ENCODE data around the gene DUSP16.
A peak's percentile ranks its signal among the peaks of the same experiment; 100 is the strongest.
"Not testable (repeated sequence)": the region's sequence is repeated elsewhere in the genome, so short reads cannot be mapped to it uniquely, and the experiment has no call there.

The DUSP16 gene

DNA sequence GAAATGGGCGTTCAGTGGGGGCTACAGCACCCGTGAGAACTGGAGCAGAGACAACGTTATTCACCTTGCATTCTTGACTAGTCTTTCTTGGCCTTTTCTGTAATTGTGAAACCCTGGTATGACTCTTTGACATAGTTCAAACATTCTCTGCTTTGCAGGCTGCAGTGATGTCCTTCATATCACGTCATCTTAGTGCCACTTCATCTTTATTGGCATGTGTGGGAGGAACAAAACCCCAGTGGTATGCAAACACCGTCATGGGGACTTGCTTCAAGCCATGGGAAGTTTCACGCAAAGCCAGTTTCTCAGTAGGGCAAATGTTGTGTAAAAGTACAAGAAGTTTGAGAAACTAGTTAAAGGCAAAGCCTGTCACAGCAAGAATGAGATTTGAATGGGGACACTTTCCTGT, 20.2 kb upstream of the DUSP16 start:
- DNase-seq = no peak

DNA sequence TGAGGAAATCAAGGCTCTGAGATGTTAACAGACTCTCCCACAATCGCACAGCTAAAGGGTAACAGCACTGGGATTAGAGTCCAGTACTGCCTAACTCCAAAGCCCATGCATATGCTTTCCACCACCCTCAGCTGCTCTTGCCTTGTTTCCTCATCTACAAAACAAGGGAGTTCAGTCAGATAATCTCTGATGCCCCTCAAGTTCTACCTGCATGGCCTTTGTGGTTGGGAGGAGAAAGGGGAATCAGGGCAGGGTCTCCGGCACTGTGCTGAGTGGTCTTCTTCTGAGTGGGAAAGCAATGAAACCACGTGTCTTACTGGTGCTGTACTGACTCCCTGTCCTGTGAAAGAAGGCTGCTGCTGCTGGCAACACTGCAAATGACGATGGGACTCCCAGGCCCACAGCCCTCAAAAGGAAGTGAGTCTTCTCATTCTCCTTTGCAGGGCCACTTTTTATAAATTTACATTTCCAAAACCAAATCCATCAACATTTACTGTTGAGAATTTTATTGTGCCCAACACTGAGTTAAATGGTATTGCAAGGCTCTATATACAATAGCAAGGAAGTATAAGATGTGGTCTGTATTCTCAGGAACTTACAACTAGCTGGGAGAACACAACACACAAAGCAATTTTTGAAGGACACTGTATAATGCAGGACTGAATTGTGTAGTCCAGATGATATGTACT, 19.7 kb upstream of the DUSP16 start:
- no peak for DNase-seq

DNA sequence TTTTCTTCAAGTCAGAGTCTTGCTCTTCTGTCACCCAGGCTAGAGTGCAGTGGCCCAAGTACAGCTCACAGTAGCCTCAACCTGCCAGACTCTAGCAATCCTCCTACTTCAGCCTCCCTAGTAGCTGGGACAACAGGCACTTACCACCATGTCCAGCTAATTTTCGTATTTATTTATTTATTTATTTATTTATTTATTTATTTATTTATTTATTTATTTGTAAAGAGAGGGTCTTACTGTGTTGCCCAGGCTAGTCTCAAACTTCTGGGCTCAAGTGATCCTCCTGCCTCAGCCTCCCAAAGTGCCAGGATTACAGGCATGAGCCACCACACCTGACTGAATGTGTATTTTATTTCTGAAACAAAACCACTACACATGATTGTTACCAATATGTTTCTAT, 18.1 kb upstream of the DUSP16 start:
- not testable (repeated sequence) for DNase-seq

DNA sequence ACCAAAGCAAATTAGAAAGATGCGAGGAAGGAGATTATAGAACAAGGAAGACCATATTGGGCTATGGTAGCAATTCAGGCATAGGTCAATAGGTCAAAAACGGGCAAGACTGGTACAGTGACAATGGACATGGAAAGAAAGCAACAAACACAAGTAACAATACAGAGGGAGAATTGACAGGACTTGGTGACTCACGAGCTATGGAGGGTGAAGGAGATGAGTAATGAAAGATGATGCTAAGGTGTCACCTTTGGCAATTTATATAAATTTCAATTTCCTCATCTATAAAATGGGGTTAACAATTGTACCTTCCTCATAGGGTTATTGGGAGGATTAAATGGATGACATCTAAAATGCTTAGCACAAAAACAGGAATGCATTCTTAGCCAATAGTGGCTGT, 15.1 kb upstream of the DUSP16 start:
- DNase-seq = no peak

DNA sequence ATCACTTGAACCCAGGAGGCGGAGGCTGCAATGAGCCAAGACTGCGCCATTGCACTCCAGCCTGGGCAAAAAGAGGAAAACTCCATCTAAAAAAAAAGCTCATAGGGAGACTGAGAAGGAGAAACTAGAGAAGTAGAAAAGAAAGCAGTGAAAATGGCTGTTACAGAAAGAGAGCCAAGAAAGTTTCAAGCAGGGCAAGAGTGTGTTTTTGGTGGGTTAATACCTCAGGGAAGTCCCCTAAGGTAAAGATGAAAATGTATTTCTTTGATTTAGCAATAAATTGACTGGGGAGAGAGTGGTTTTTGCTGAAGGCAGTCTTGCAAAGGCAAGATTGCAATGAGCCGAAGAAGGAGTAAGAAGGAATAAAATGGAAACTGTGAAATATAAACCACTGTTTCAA, 10.0 kb upstream of the DUSP16 start:
- DNase-seq = no peak

DNA sequence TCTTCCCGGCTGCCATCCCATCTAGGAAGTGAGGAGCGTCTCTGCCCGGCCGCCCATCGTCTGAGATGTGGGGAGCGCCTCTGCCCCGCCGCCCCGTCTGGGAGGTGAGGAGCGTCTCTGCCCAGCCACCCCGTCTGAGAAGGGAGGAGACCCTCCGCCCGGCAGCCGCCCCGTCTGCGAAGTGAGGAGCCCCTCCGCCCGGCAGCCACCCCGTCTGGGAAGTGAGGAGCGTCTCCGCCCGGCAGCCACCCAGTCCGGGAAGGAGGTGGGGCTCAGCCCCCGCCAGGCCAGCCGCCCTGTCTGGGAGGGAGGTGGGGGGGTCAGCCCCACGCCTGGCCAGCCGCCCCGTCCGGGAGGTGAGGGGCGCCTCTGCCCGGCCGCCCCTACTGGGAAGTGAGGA, 3.3 kb upstream of the DUSP16 start:
- DNase-seq = not testable (repeated sequence)

DNA sequence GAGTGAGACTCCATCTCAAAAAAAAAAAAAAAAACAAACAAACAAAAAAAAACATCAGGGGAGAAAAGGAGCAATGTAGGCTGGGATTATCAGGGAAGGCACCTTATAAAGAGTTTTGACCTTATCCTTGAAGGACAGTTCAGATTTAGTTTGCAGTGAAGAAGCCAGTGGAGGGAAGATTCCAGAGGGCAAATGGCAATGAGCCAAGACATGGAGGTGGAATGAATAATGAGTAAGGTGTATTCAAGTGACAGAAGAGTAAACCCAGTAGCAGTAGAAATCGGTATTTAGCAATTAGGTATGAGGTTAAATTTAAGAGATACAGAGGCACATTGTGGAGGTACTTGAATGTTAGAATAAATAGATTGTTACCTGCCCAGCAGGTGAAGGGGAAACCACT, 2.2 kb upstream of the DUSP16 start:
- no peak for DNase-seq

DNA sequence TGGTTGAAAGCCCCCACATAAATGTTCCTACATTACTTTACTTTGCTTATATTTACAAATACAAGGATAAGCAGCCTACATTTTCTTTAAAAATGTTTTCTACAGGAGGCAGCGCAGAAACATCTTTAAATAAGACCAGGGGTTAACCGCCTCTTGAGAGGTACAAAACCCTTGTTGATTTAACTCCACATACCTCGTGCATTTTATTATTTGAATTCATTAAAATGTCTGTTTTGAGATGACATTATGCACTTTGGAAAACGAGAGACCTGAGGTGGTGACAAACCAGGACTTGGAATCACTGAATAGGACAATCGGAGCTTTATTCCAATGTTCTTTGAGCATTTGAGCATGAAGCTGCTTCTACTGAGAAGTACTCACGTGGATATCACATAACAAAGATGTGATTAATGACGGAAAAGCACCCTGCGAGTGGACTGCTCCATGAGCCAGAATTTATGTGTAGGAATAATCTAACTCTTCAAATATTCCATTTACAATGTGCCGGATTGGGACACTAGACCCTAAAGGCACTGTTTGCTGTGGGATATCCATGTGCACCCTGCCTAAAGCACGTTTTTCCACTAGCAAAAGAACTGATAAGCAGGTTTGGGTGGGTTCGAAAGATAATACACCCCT, 746 bp upstream of the DUSP16 start:
- no peak for DNase-seq

DNA sequence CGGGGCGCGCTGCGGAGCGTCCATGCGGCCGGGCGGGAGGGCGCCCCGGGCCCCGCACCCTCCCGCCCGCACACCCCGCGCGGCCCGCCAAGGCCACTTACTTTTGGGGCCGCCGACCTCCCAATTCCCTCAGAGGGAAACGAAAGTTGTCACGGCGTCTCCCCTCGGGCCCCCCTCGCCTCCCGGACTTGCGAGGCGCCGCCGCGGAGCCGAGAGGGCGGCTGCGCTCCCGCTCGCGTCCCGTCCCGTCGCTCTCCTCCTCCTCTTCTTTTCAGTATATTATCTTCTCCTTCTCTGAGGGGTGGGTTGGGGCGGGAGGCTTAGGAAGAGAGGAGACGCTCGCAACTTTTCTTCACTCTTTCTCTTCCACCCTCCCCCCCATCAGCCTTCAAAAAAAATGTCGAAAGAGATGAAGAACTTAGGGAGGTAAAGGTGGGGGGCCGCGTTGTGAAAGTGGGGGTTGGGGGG, 613 bp downstream of the DUSP16 start:
- peak in 1 of 2 experiments; percentile 3 for DNase-seq

DNA sequence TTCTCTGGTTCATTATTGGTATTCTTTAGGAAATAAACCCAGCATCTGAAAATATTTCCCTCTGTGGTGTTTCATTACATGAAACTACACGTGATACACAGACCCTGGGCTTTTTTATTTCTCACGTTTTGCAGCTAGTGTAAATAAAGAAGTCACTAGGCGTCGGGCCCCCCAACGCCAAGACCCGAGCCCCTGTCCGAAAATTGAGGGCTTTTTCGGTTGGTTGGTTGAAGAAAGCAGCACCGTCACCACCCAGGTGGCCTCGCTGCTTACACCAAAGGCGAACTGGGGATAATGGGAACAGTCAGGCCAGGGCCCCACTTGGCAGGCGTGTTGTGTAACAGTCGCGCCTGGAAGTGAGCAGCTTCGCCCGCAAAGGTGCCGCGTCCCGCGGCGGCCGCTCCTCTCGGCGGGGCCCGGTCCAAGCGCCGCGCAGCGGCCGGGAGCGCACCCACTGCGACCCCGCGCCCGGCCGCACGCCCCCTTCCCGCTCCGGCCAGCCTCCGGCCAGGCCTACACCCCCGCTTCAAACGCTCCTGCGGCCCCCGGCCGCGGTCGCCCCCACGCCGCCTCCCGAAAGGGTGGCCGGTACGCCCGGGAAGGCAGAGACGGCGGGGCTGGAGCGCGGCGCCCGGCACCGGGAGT, 1.2 kb downstream of the DUSP16 start:
- no peak for DNase-seq

DNA sequence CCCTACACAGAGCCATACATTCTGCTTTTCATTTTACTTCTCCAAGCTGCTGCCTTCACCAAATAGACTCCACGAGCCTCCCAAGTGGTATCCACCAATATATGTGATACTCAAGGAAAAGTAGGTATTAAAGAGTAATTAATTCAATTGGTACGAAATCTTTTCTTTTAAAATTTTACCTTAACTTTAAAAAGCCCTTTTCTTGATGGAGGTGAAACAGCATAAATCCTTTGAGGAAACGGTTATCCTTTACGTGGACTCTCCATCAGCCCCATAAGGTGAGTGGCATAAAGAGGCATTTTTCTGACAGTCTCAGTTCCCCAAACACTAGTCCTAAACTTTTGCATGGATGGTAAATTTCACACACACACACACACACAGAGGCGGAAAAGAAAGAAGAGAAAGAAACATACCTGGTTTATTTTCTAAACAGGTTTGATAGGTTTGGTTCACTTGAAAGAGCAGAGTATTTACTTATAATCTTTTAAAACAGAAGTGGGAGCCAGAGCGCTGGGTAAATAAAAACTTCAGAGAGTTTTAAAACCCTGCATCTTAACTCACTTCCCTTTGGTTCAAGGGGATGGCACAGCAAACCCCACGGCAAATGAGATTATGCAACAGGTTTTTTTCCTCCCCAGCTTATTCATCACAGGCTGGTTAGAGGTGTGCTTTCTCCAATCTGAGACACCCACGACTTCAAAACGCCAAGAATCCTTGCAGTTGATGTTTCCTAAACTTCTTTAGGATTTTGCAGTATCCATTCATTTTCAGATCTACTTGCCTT, 1.9 kb downstream of the DUSP16 start:
- peak in 1 of 2 experiments; percentile 2 for DNase-seq

DNA sequence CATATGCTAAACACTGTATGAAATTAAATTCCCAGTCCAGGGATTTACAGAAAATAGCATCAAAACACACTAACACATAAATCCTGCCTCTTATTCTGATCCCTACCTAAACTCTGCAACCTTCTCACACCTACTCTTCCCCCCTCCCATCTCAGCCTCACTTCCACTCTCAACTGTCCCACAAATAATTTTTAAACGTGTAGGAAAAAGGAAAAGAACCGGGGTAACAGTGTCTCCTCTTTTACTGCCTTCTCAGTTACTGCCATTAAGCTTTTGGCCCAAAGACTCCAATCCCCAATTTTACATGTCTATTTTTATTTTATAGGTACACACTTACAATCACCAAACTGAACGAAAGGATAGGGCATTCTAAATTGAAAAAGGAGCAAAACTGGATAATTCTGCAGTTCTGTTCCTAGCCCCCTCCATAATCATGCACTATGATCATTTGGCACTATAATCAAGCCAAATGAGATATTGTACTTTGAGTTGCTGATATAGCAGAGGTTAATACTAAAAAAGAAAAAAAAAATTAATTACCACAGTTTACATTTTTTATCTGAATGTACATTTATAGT, 2.9 kb downstream of the DUSP16 start:
- no peak for DNase-seq

DNA sequence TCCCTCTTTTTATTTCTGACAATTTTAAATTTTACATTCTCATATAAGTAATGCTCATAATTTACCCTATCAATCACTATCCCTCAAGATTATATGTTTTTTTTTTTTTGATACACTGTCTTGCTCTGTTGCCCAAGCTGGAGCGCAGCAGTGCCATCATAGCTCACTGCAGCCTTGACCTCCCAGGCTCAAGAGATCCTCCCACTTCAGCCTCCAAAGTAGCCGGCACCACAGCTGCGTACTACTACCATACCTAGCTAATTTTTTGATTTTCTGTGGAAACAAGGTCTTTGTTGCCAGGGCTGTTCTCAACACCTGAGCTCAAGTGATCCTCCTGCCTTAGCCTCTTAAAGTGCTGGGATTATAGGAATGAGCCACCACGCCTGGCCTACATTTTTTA, 4.4 kb downstream of the DUSP16 start:
- DNase-seq = no peak

DNA sequence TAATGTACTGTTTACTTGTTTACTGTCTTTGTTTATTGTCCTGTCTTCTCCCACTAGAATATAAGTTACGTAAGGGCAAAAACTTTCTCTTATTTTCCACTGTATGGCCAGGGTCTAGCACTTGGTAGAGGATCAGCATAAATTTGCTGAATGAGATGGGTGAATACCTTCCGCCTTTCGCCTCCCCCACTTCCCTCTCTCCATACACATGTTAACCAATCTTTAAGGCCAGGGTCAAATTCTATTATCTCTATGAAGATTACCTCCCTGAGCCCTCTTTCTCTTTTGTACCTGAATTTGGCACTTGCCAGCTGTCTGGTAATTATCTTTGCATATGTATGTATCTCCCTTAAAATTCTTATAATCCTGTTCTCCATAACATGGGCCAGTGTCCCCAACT, 4.9 kb downstream of the DUSP16 start:
- no peak for DNase-seq

DNA sequence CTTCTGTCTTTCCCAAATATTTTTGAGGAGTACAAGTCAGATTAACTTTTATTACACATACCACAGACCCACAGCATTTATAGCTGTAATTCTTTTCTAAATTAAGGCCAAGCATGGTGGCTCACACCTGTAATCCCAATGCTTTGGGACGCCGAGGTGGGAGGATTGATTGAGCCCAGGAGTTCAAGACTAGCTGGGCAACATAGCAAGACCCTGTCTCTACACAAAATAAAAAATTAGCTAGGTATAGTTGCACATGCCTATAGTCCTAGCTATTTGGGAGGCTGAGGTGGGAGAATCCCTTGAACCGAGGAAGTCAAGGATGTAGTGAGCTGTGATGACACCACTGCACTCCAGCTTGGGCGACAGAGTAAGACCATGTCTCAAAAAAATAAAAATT, 7.0 kb downstream of the DUSP16 start:
- DNase-seq = no peak

DNA sequence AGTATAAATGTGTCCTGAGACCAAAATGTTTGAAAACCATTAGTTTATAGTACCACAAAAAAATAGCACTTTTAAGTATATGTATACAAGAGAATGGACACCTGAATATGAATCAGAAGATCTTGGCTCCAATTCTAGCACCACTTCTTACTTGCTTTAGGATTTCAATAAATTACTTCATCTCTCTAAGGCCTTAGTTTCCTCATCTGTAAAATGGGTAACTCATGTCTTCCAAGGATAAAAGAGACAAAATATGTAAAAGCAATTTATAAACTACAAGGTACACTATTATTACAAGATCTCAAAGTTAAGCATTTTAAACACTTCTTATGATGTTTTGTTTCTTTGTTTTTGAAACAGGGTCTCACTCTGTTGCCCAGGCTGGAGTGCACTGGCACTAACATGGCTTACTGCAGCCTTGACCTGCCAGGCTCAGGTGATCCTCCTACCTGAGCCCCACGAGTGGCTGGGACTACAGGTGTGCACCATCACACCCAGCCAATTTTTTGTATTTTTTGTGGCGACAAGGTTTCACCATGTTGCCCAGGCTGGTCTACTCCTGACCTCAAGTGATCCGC, 9.4 kb downstream of the DUSP16 start:
- DNase-seq = no peak

DNA sequence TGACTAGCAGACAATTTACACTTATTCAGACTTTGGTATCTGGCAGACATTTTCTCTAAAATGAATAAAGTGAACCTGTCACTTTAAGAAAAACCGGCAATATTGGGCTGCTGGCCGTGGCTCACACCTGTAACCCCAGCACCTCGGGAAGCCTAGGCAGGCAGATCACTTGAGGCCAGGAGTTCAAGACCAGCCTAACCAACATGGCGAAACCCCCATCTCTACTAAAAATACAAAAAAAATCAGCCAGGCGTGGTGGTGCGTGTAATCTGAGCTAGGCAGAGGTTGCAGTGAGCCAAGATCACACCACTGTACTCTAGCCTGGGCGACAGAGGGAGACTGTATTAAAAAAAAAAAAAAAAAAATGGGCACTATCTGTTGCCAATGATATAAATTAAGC, 11.5 kb downstream of the DUSP16 start:
- no peak for DNase-seq

DNA sequence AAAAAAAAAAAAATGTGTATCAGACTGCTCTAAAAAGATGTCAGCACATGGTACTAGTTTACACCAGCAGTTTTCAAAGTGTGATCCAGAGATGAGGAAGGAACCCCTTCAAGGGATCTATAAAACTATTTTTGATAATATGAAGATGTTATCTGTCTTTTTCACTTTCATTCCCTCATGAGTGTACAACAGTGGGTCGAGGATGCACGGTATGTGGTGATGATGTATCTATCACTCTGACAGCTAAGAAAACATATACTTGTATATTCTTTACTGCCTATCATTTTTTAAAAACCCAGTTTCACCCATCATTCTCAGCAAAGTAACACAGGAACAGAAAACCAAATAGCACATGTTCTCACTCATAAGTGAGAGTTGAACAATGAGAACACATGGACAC, 12.4 kb downstream of the DUSP16 start:
- no peak for DNase-seq

DNA sequence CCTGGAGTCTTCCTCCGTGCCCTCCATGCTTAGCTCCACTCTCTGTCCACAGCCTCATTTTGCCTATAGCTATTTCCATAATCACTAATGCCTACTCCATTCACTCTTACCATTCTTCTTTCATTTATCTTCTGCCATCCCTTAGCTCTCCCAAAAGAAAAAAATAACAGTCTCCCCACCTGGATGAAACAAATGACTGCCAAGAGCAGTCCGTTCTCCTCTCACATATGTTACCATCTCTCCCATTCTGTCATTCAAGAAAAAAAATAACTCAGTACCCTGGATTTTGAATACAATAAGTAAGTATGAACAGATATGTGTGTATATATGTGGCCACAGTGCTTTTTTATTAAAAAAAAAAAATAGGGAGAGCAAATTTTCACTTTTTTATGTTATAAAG, 13.2 kb downstream of the DUSP16 start:
- DNase-seq = no peak

DNA sequence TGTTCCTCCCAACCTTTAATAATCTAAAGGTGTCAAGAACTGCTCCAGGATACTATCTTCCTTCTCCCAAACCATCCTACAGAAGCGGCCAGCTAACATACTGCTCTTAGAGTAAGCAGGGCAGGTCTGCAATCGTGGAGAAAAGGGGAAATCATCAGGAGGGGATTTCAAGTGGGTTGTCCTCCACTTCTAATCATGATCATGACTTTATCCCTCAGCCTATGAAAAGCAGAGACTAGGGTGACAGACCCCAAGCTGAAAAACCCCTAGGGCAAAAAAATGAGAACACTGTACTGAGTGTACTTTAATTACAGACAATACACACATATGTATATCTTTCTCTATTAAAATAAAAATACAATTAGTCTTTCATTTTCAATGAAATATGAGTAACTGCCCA, 13.9 kb downstream of the DUSP16 start:
- no peak for DNase-seq

DNA sequence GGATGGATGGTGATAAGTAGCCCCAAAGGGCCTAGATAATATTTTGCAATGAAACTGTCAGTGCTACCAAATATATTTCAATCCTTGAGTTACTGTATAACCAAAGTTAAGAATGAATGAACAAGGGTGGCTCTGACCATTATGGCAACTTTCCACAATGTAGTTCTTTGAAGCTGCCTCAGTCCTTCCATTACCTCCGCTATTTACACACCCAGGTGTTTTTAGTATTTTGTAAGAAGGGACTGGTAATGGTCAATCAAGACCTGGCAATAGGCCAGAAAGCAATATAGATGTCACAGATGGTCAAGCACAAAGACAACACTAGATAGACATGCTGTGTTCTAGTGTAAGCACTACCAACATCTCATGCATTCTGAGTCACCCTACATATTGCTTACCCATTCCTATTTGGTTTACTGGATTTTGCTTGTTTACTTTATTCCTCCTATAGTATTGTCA, 16.3 kb downstream of the DUSP16 start:
- no peak for DNase-seq

DNA sequence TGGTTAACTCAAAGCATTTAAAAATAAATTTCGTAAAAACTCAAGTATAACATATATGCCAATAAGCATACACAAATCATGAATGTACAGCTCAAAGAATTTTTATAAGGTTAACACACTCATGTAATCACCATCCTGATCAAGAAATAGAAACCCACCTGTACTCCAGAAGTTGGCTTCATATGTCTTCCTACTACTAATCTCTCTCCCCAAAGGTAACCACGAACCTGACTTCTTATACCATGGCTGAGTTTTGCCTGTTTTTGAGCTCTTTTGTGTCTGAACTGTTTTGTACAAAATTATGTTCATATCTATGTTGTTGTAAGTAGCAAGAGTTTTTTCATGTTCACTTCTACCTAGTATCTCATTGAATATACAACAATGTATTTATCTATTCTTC, 18.7 kb downstream of the DUSP16 start:
- DNase-seq = no peak

DNA sequence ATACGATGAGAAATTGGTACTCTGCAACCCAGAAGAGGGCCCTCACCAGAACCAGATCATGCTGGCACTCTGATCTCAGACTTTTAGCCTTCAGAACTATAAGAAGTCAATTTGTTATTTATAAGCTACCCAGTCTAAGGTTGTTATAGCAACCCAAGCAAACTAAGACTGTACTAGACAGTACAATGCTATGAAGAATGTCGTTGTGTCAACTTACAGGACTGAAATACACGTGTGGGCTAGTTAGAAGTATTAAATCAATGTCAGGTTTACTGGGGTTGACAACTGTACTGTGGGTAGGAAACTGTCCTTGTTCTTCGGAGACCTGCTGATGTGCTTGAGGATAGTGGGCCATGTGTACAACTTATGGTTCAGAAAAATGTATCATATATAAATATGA, 19.7 kb downstream of the DUSP16 start:
- DNase-seq = no peak

Data from SHP77 (cell line).